DMS114 treated with DMSO at 0.1 percent for 48 hours (cell line): ENCODE measurements around the gene SLC39A11.
A peak's percentile ranks its signal among the peaks of the same experiment; 100 is the strongest.
"Not testable (repeated sequence)": the region's sequence is repeated elsewhere in the genome, so short reads cannot be mapped to it uniquely, and the experiment has no call there.

Experiments
- DNase-seq: peaks from one replicate; lab custom pipeline; 2025; ENCODE audit not compliant: unreplicated experiment; lab: John Stamatoyannopoulos, UW

The SLC39A11 gene, protein sequence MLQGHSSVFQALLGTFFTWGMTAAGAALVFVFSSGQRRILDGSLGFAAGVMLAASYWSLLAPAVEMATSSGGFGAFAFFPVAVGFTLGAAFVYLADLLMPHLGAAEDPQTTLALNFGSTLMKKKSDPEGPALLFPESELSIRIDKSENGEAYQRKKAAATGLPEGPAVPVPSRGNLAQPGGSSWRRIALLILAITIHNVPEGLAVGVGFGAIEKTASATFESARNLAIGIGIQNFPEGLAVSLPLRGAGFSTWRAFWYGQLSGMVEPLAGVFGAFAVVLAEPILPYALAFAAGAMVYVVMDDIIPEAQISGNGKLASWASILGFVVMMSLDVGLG

GRCh38 chr17:73092523-73093135, at the start of gene SLC39A11:
SLC39A11 (minus strand) TSS chr17:73092688; CDS start chr17:73088764, 3,924 bp downstream.
- peak; percentile 84 for DNase-seq

- no peak for DNase-seq
These were observed 48.9 kb upstream of the SLC39A11 start for GRCh38 chr17:73141411-73141810.

- DNase-seq = no peak
These were observed 48.1 kb upstream of the SLC39A11 start for GRCh38 chr17:73140566-73140965.

DNA sequence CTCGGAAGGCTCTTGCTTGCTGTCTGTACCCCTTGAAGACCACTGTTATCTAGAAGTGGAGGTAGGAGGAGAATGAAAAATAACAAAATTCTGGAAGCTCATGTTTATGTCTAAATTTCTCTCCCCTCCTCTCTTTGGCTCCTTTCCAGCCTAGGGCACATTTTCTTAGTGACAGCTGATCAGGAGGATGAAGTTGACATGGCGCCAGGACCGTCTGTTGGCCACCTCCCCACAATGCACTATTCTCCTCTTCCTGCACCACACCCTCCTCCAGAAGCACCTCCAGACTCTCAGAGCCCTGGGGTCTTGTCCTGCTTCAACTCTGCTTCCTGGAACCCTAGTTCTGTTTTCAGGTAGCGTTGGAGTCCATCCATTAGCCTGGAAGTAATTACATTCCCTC, 46.8 kb upstream of the SLC39A11 start:
- no peak for DNase-seq

GRCh38 chr17:73138541-73139138, 46.2 kb upstream of the SLC39A11 start:
- DNase-seq = no peak

DNA sequence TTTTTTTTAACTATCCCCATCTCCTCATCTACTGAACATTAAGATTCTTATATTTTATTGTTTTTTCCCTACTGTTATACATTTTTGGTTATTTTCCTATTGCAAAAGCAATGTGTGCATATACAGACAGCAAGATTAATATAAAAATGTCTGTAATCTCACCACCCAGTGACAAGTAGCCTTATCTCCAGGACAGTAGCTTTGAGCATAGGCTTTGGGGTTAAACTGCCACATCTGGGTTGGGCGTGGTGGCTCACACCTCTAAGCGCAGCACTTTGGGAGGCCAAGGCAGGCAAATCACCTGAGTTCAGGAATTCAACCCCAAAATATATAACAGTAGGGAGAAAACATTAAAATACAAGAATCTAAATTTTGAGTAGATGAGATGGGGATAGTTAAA, 44.9 kb upstream of the SLC39A11 start:
- no peak for DNase-seq

- no peak for DNase-seq
These were observed 43.3 kb upstream of the SLC39A11 start for GRCh38 chr17:73135766-73136165.

DNA sequence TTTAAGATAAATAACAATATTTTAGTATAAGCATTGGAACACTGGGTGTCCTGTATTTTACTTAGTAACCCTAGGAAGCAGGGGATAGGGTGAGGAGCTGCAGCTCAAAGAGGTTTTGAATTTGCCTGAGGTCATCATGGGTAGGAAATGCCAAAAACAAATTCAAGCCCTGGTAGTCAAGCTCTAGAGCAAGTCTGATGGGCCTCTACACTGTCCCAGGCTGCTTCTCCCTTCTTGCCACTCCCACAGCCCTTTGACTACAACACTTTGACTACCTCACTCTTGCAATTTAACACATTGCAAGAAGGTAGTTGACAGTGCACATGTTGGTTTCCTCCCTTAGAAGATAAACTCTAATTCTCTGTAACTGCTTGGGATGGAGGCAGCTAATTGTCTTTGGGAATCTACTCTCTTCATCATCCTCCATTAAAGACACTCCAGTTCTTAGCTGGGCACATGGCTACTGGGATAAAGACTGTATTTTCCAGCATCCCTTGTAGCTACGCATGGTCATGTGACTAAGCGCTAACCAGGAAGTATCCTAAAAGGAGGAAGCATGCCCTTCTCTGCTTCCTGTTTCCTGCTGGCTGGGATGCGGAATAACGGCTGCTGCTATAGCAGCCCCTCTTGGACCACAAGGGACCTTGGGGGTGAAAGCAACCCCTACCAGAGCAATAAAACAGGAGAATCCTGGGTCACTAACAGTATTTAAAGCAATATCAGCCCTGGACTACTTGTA, 41.6 kb upstream of the SLC39A11 start:
- no peak for DNase-seq

GRCh38 chr17:73132085-73132492, 39.6 kb upstream of the SLC39A11 start:
- no peak for DNase-seq

- not testable (repeated sequence) for DNase-seq
These were observed 39.0 kb upstream of the SLC39A11 start for GRCh38 chr17:73131439-73131838.

DNA sequence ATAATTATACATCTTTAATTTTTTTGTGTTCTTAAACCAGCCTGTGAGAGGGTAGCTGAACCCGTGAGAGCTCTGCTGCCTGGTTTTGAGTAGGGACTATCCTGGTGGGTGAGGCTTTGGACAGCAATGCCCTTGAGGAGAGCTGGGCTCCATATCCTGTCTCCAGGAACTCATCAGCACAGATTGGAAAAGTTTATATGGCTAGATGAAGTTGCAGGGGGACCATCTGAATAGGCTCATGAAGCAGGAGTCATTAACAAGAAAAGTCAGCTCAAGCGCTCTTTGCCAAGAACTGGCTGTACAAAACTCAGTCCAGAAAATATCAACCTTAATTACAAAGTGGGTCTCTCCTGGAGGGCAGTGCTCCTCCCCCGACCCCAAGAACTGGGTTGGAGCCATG, 38.5 kb upstream of the SLC39A11 start:
- DNase-seq = no peak

- no peak for DNase-seq
These were observed 36.0 kb upstream of the SLC39A11 start for GRCh38 chr17:73128496-73128895.

DNA sequence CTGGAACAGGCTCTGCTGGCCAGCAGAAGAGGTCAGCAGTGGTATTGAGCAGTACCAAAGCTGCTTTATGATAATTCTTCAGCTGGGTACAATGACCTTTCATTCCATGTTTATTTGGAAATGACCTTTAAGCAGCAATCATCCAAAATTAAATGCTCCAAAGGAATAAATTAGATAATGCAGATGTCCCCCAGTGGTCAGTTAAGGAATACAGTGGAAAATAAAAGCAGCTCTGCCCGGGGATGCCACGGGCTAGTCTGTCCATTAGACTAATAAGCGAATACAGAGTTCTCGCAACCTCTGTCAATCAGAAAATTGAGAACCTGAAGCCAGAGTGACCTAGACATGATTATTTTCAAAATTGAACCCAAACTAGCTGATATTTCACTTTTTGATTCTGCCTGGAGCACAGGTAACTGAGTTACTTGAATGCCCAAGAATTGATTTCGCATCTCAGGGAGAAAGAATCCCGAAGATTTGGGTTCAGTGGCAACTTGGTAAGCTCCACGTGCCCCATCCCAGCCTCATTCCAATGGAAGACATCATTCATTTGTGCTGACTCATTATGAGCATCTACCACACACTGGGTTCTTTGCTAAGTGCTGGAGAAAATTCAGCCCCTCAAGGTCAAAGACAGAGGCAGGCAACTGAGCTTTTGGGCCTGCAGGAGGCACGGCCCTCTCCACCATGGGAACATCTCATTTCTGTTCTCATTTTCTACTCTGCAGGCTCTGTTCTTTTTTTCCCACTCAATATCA, 34.4 kb upstream of the SLC39A11 start:
- no peak for DNase-seq

DNA sequence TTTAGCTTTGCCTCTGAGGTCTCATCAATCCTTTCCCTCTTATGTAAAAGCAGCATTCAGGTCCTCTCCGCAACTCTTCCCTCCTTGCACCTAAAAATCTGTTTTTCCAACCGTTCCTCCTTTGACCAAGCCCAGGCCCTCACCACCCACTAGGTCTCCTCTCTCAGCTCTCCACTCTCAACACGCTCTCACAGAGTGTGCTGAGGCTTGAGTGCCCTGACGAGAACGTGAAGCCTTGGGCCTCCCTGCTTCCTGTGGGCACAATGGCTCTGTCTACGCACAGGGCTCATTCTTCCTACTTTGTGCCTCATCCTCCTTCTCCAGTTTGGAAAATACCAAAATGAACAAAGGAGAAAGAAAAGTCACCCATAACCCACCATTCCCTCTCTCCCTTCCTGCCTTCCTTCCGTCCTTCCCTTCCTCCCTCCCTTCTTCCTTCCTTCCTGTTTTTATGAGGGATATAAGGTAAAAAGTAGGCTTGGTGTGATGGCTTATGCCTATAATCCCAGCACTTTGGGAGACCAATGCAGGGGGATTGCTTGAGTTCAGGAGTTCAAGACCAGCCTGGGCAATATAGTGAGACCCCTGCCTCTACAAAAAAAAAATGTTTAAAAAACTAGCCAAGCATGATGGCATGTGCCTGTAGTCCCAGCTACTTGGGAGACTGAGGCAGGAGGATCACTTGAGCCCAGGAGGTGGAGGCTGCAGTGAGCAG, 31.3 kb upstream of the SLC39A11 start:
- no peak for DNase-seq

DNA sequence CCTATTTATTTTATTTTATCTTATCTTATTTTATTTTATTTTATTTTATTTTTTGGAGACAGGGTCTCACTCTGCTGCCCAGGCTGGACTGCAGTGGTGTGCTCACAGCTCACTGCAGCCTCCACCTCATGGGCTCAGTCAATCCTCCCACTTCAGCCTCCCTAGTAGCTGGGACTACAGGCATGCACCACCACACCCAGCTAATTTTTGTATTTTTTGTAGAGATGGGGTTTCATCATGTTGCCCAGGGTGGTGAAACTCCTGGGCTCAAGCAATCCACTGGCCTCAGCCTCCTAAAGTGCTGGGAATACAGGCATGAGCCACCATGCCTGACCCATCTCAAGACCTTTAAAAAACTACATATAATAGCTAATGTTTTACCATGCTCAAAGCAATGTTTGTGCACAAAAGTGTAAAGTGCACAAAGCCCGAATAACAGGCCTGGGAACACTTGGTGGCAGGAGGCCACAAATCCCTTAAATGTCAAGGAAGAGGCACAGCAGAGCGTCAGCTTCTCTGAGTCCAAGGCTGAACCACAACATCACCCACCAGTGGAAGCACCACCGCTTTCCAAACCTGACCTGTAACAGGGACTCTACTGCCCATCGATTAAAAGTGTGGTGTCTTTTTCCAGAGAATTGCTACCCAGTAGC, 30.6 kb upstream of the SLC39A11 start:
- no peak for DNase-seq

- no peak for DNase-seq
These were observed 29.0 kb upstream of the SLC39A11 start for GRCh38 chr17:73121506-73121905.

GRCh38 chr17:73119631-73120030, 27.1 kb upstream of the SLC39A11 start:
- no peak for DNase-seq

- no peak for DNase-seq
These were observed 26.5 kb upstream of the SLC39A11 start for GRCh38 chr17:73118951-73119391.

DNA sequence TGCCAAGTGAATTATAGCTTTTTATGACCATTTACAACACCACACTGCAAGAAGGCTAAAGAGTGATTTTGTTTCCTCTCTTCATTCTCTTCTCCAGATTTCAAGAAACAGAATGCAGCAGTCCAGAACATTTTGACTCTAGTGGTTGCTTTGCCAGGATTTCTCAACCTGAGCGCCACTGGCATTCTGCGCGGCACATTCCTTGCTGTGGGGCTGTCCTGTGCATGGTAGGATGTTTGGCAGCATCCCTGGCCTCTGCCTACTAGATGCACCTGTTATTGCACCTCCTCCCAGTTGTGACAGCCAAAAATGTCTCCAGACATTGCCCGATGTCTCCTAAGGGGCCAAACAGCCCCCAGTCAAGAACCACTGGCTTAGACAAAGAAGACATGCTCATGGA, 25.7 kb upstream of the SLC39A11 start:
- DNase-seq = no peak

DNA sequence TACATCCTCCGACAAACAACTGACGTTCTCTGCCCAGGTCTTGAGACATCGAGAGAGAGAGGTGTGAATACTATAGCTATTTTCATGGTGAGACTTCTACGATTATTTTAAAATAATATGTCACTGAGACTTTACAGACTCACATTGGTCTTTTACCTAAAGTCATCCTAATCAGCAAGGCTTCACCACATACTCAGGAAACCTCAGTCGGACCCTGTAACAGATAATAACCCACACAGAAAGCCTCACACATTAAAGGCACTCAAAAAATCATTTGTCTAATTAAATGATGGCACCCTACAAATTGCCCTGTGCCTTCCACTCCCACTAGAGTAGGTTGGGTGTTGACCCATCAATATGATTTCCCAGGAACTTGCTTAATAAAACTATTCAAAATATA, 19.8 kb upstream of the SLC39A11 start:
- no peak for DNase-seq
